ENCODE data around the gene MUC5B.

MUC5B gene

DNA sequence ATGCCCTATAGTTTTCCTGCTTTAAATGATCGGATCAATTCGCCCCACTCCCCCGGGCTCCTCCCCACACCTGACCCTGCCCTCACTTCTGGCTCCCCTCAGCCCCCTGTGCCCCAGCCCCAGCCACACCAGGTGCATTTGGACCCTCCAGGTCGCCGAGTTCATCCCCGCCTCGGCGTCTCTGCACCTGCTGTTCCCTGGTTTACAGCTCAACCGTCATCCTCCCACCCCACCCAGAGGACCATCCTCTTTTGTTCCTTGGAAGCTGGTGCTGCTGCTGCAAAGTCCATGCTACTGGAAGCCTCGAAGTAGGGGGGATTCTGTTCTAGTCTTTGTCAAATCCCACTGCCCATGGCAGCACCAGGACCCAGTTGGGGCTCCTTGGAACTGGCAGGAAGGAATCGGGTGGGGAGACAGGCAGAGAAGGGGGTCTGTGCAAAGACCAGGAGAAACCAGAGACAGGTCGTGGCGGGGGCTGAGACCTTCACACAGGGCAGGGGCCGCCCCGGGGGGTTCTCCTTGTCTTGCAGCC, 4.5 kb upstream of the MUC5B start:
- no peak overlapping the region for H3K4me3 ChIP-seq (ENCODE audit: low read length)
- DNase-seq (ENCODE audit: low read depth) = no peak
- TF ChIP-seq, protein P1, sequence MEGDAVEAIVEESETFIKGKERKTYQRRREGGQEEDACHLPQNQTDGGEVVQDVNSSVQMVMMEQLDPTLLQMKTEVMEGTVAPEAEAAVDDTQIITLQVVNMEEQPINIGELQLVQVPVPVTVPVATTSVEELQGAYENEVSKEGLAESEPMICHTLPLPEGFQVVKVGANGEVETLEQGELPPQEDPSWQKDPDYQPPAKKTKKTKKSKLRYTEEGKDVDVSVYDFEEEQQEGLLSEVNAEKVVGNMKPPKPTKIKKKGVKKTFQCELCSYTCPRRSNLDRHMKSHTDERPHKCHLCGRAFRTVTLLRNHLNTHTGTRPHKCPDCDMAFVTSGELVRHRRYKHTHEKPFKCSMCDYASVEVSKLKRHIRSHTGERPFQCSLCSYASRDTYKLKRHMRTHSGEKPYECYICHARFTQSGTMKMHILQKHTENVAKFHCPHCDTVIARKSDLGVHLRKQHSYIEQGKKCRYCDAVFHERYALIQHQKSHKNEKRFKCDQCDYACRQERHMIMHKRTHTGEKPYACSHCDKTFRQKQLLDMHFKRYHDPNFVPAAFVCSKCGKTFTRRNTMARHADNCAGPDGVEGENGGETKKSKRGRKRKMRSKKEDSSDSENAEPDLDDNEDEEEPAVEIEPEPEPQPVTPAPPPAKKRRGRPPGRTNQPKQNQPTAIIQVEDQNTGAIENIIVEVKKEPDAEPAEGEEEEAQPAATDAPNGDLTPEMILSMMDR (conservative IDR thresholded peaks at IDR 0.05; ENCODE audit: low read depth, low read length) = no peak

DNA sequence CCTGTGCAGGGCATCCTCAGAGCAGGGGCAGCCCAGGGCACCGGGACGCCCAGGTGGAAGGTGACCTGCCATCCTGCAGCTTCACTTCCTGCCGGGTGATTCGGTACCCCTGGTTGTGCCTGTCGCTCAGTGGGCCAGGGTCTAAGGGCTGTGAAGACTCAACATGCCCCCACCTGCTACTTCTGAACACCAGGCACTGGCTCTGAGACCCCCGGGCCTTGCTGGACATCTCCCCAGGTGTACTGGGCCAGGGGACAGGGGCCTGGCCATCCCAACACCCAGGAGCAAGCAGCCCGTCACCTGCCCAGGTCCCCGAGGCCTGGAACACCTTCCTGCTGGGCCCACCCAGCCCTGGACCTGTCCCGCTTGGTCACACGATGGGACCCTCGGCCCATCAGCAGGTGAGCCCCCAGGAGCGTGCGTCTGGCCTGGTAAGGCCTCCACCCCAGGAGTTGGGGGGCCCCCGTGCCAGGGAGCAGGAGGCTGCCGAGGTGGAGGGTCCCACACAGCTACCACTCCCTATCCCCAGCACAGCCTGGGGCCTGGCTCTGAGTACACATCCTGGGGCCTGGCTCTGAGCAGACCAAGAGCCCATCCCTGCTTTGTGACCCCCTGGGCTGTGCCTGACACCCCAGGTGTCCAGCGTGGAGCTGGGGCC, 3.9 kb upstream of the MUC5B start:
- DNase-seq (ENCODE audit: low read depth) = no peak
- TF ChIP-seq, protein P1 (conservative IDR thresholded peaks at IDR 0.05; ENCODE audit: low read depth, low read length) = no peak
- no peak overlapping the region for H3K4me3 ChIP-seq (ENCODE audit: low read length)

DNA sequence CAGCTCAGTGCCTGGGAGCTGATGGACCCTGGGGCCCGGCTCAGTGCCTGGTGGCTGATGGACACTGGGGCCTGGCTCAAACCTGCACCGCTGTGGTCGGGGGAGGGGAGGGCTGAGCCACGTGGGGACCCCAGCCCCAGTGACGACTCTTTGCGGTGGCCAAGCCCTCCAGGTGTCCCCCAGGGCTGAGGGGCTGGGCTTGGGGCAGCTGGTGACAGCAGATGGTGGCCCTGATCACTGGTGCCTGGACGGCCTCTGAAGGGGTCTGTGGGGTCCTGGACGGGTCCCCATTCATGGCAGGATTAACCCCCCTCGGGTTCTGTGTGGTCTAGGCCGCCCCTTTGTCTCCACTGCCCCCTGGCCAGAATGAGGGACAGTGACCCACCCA, 3.4 kb upstream of the MUC5B start:
- DNase-seq (ENCODE audit: low read depth) = no peak
- TF ChIP-seq, protein P1 (conservative IDR thresholded peaks at IDR 0.05; ENCODE audit: low read depth, low read length) = no peak
- no peak overlapping the region for H3K4me3 ChIP-seq (ENCODE audit: low read length)

DNA sequence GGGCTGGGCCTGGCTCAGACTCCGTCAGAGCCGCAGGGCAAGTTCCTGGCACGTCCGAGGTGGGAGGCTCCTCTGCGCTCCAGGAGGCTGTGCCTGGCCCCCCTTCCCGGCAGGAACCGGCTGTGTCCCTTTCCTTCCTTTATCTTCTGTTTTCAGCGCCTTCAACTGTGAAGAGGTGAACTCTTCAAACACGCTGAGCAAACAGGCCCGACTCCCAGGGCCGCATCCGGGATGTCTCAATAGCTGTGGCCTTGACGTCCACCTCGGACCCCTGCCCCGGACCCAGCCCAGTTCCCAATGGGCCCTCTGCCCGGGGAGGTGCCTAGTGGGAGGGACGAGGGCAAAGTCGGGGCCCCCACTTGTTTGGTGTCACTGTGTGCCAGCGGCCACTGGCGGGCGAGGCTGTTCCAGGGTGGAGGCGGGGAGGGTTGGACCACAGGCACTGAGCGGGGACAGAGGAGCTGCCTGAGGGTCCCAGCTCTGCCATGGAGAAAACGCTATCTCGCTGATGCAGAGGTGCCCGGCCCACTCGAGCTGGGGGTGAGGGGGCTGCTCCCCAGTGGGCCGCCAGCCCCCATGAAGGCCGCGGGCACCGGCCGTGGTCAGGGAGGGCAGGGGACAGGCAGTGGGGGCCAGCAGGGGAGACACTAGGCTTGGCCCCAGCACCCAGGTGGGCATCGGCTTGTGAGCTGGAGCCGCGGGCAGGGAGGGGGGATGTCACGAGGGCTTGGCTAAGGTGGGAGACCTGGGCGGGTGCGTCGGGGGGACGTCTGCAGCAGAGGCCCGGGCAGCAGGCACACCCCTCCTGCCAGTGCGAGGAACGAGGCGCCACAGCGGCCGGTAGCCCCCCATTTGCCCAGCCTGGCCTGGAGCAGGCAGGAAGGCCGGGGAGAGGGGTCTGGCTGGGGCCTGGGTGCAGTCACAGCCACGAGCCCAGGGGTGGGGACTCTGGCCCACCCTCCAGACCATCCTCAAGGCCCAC, 2.7 kb upstream of the MUC5B start:
- no peak overlapping the region for H3K4me3 ChIP-seq (ENCODE audit: low read length)
- TF ChIP-seq, protein P1 (conservative IDR thresholded peaks at IDR 0.05; ENCODE audit: low read depth, low read length) = no peak
- DNase-seq (ENCODE audit: low read depth) = no peak

DNA sequence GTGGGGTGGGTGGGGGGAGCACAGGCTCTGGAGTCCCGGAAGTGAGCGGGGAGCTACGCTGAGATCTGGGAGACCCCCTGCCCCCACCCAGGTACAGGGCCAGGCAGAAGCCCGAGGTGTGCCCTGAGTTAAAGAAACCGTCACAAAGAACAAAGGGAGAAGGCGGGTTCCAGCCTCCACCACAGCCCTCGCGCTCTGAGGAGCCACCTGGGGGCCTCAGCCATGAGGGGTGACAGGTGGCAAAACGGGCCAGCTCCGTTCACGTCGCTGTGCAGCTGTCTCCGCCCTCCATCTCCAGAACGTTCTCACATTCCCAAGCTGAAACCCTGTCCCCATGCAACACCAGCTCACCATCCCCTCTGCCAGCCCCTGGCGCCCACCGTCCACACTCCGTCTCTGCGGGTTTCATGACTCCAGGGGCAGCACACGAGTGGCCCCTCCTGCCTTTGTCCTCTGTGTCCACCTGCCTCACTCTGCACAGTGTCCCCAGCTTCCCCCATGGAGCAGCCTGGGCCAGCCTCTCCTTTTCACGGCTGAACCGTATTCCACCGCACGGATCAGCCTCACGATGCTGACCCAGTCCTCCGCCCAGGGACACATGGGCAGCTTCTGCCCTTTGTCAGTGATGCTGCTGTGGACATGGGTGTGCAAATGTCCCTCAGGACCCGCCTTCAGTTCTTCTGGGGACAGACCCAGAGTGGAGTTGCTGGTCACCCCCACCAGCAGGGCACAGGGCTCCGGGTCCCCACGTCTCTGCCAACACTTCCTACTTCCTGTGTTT, 1.7 kb upstream of the MUC5B start:
- no peak overlapping the region for H3K4me3 ChIP-seq (ENCODE audit: low read length)
- no peak for DNase-seq (ENCODE audit: low read depth)
- TF ChIP-seq, protein P1 (conservative IDR thresholded peaks at IDR 0.05; ENCODE audit: low read depth, low read length) = no peak

DNA sequence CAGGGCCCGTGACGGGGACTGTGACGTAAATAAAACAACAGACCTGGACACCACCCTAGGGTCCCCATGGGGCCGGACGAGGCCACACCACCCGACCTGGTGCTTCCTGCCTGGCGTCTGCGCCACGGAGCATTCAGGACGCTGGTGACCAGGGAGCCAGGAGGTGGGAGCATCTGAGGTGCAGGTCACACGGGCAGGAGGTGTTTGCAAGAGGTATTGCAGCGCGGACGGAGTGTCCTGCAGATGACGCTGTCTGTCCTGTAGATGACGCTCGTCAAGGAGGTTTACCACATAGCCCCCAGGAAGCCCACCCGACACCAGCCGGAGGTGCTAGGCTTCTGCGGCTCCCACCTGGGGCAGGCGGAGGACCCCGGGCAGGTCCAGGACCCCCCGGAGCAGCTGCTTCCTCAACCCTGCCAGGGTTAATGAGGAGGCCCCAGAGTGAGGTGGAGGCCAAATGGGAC, 986 bp upstream of the MUC5B start:
- no peak overlapping the region for H3K4me3 ChIP-seq (ENCODE audit: low read length)
- TF ChIP-seq, protein P1 (conservative IDR thresholded peaks at IDR 0.05; ENCODE audit: low read depth, low read length) = no peak
- no peak for DNase-seq (ENCODE audit: low read depth)

Measured in retinal pigment epithelial cell (primary cell).